ENCODE measurements around the gene PRDM7.
"Not testable (repeated sequence)": the region's sequence is repeated elsewhere in the genome, so short reads cannot be mapped to it uniquely, and the experiment has no call there.

The PRDM7 gene

DNA sequence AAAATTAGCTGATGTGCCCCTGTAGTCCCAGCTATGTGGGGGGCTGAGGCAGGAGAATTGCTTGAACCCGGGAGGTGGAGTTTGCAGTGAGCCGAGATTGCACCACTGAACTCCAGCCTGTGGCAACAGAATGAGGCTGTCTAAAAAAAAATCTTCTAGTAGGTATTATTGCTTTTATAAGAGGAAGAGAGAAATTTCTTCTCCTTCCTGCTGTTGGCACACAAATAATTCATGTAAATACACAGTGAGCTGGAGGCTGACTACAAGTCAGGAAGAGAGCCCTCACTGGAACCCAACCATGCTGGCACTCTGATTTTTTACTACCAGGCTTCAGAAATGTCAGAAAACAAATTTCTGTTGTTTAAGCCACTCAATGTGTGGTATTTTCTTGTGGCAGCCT, 6.7 kb downstream of the PRDM7 start:
- no peak for DNase-seq

DNA sequence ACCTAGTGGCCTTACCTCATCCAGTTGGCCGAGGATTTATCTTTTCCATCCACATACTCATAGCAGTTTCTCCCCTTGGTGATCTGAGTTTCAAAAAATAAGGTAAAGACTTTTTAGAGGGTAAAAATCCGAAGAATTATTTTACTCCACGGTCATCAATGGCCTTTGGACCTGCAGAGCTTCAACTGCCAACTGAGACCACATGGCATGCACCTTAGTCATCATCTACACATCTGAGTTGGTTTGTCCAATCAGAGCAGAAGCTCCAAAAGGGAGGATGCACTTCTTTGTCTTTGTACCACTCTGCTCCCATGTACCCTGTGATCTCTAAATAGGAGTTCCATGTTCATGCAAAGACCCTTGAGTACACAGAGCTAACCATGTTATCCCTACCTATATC, 15.7 kb downstream of the PRDM7 start:
- no peak for DNase-seq

DNA sequence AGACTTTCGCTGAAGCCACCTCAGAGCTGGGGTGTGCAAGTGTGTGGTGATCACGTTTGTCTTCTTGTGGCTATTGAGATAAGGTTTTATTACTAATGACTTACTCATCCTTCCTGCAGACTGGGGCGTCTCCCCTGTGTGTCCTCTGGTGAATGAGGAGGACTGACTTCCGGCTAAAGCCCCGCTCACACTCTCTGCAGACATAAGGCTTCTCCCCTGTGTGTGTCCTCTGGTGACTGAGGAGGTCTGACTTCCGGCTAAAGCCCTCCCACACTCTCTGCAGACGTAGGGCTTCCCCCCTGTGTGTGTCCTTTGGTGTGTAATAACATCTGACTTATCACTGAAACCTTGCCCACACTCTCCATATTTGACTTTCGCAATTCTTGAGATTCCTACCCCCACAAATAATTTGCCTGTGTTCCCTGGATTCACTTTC, 19.4 kb downstream of the PRDM7 start:
- DNase-seq = no peak

DNA sequence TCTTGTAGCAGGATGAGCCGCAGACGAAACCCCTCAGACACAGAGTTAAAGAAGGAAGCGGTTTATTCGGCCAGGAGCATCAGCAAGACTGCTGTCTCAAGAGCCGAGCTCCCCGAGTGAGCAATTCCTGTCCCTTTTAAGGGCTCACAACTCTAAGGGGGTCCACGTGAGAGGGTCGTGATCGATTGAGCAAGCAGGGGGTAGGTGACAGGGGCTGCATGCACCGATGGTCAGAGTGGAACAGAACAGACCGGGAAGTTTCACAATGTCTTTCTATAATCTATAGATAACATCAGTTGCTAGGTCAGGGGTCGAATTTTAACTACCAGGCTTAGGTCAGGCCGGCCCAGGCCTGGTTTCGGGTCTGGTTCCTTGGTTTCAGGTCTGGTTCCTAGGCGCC, 20.6 kb downstream of the PRDM7 start:
- not testable (repeated sequence) for DNase-seq

DNA sequence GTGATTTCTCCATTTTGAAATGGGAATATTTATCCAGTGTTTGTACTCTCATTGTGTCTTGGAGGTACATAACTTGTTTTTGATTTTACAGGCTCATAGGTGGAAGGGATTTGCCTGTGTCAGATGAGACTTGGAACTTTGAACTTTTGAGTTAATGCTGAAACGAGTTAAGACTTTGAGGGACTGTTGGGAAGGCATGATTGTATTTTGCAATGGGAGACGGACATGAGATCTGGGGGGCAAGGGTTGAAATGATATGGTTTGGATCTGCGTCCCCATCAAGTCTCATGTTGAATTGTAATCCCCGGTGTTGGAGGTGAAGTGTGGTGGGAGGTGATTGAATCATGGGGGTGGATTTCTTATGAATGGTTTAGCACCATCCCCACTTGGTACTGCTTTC, 21.8 kb downstream of the PRDM7 start:
- DNase-seq = no peak

DNA sequence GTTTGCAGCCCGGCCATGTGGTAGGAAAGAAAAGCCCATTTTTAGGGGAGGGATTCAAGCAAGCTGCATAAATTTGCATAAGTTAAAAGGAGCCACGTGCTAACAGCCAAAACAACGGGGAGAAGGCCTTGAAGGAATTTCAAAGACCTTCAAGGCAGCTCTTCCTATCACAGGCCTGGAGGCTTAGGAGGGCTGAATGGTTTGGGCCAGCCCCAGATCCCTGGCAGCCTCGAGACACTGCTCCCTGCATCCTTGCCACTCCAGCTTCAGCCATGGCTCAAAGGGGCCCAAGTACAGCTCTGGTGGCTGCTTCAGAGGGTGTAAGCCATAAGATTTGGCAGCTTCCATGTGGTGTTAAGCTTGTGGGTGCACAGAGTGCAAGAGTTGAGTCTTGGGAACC, 22.6 kb downstream of the PRDM7 start:
- DNase-seq = no peak

DNA sequence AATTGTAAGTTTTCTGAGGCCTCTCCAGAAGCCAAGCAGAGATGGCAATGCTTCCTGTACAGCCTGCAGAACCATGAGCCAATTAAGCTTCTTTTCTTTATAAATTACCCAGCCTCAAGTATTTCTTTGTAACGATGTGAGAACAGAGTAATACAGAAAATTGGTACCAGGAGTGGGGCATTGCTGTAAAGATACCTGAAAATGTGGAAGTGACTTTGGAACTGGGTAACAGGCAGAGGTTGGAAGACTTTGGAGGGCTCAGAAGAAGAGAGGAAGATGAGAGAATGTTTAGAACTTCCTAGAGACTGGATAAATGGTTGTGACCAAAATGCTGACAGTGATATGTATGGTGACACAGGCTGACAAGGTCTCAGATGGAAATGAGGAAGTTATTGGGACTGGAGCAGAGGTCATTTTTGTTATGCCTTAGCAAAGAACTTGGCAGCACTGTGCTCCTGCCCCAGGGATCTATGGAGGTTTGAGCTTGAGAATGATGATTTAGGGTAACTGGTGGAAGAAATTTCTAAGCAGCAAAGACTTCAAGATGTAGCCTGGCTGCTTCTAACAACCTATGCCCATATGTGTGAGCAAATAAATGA, 23.1 kb downstream of the PRDM7 start:
- no peak for DNase-seq

DNA sequence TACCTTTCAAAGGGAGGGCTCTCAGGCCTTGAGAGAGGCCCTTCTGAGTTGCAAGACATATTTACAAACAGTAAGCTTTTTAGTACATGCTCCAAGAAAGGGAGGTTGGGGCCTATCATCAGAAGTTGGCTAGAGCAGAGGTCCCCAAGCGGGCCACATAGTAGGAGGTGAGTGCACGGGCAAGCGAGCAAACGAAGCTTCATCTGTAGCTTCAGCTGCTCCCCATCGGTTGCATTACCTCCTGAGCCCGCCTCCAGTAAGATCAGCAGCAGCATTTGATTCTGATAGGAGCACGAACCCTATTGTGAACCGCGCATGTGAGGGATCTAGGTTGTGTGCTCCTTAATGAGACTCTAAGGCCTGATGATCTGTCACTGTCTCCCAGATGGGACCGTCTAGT, 26.2 kb downstream of the PRDM7 start:
- no peak for DNase-seq

DNA sequence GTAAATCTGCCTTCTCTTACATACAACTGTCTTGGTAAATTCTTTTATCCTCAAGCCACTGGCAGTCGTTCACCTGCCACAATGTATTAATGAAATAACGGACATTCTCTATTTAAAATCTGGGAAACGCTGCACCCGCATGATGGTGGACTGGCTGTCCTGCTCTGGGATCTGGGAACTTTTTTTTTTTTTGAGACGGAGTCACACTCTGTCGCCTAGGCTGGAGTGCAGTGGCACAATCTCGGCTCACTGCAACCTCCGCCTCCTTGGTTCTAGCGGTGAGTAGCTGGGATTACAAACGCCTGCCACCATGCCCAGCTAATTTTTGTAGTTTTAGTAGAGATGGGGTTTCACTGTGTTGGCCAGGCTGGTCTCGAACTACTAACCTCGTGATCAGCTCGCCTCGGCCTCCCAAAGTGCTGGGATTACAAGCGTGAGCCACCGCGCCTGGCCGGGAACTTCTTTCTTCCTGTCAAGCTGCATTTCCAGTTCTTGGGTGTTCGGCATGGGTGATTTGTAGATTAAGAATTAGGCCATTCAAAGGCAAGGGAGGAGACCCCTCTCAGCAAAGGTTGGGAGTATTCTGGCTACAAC, 28.3 kb downstream of the PRDM7 start:
- no peak for DNase-seq

DNA sequence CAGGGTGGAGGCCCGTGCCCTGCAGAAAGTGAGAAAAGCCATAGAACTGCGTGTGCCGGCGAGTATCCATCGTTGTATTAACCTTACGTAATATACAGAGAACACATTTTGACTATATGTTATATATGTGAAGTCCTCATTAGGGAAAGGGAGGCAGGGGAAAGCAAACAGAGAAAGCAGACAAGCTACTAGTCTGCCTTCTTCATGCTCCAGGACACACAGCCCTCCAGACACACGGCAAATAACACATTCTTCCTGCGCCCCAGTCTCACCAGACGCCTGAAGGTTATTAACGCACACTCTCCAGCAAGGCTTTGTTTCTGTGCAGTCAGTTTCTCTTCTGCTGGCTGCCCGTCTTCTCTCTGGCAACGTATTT, 28.8 kb downstream of the PRDM7 start:
- DNase-seq = no peak

DNA sequence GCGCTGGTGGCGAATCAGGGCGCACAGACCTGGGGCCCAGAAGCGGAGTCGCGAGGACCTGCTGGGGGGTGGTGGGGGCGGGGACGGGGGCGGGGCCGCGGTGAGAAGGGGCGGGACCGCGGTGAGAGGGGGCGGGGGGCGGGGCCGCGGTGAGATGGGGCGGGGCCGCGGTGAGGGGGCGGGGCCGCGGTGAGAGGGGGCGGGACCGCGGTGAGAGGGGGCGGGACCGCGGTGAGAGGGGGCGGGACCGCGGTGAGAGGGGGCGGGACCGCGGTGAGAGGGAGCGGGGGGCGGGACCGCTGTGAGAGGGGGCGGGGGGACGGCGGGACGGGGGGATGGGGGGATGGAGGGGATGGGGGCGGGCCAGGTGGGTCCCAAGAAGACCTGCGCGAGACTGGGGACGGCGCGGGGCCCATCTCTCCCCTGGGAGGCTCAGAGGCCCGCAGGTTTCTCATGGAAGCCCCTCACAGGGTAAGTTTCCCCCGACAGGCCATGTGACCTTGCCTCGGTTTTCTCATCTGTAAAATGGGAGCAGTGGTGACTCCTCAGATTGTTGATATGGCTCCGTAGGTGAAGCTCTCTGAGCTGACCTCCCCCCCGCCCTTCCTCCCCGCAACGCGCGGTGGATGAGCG, 29.3 kb downstream of the PRDM7 start:
- DNase-seq = no peak

DNA sequence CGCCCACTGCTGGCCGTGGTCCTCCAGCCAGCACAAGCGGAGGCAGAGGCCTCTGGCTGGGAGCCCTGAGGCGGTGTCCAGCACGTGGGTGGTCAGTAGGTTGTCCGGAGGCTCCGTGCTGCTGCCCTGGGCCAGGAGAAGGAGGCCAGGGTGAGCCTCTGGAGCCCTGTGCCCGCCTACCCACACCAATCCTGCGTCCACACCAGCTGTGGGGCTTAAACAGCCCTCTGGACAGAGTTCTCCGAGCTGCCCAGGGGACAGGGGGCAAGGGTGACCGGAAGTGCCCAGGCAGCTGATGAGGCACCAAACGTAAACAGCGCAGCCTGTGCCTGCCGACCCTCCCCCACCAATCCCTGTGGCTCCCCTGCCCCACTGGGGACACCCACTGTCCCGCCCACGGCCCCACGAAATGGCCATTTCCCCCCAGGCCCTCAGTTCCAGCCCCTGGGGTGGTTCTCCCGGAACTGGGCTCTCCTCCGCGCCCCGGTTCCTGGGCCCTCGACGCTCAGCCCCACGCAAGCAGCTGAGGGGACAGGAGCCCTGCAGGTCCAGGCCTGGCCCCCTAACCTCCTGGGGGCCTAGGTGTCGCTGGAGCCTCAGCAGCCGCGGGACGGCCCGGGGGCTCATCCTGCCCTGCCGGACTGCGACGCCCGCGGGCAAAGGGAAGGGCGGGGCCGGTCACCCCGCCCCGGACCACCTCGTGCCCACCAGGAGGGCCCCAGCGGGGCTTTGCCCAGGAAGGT, 30.0 kb downstream of the PRDM7 start:
- DNase-seq = no peak

DNA sequence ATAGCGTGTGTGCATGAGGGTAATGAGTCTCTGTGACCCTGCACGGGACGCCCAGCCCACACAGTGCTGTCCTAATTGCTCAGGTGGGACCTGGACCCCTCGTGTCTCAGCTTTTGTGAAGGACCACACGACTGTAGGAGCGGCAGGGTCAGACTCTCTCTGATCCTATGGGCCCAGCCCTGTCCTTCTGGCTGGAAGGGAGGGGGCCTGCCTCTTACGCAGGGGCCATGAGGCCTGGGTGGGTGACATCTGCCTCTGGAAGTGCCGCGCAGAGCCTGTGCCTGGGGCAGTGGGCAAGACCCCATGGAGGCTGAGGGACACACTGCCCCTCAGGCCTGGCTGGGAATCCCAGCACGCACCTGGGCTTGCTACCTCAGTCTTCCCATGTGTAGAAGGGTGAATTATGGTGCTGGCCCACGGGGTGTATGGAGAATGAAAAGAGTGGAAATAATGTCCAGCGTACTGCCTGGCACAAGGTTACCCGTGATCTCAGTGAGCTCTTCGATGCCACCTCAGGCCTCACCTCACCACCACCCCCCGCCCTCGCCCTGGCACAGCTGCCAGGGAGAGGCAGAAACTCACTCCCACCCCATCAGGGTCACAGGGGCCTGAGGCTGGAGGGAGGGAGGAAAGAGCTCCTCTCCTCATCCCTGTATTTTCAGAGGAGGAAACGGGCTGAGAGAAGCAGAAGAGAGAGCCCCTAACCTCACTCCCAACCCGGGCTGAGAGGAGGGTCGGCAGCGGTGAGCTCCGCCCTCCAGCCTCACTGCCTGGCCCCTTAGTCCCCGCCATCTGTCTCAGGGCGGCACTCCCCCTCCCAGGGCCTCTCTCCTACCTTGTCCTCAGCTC, 30.8 kb downstream of the PRDM7 start:
- DNase-seq = peak; percentile 10

DNA sequence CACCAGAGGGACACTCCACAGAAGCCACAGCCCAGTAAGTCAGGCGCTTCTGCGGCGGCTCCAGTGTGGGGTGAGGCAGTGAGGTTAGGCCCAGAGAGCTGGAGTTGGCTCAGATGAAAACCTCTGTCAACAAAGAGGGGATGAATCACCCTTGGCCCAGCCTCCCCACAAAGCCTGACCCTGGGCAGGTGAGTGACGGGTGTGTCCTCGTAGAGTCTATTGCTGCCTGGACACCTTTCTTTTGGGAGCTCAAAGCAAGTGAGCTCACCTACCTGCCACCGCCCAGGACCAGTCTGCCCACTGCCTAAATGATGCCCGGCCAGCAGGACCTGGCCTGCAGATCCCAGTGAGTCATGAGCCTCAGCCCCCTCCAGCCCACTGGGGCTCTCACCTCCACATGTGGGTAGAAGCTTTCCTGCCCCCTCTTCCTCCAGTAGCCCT, 33.0 kb downstream of the PRDM7 start:
- no peak for DNase-seq

DNA sequence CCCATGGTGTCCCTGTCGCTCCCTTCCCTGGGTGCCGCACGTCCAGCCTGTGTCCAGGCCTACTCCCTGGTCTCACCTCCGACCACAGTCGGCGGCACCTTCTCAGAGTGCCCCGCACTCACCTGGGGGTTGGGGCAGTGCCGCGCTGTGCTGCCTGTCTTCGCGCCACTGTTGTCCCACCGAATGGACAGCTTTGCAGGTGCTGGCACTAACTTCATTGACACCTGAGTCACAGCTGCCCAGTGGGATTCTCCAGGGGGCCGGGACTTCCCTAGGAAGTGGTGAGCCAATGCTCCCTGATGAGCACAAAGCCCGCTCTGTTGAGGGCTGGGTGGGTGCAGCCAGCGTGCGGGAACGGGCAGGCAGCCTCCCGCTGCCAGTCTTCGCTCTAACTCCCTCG, 33.6 kb downstream of the PRDM7 start:
- no peak for DNase-seq

DNA sequence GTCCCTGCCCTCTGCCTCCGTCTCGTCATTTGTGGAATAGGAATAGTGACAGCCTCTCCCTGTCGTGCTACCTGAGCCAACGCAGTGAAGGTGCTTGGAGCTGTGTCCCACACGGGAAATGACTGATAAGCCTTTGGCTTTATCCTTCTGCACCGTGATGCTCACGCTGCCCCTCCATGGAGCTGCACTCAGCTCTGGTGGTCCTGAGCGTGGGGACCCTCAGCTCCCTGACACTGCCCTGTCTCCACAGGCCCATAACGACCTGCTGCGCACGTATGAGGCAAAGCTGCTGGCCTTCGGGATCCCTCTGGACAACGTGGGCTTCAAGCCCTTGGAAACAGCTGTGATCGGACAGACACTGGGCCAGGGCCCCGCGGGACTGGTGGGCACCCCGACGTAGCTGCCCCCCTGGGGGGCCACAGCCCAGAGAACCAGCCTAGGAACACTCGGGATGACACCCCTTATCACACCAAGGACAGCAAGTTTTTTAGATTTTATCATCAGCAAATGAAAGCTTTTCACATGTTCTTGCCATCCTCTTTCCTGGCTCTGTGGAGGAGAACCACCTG, 34.1 kb downstream of the PRDM7 start:
- no peak for DNase-seq

DNA sequence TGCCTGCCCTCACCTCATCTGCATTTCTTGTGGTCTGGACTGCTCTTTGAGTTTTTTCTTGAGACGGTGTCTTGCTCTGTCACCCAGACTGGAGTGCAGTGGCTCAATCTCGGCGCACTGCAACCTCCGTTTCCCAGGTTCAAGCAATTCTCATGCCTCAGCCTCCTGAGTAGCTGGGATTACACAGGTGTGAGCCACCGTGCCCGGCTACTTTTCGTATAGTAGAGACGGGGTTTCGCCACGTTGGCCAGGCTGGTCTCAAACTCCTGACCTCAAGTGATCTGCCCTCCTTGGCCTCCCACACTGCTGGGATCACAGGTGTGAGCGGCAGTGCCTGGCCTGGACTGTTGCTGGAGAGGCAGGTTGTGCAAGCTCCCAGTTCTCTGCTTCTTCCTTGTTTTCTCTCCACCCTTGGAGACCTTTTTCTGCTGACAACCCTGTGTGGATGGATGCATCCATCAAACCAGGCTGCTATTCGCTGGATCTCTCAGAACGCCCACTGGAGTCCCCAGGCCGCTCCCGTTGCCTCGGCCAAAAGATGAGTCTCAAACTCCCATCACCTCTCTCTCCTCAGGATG, 35.1 kb downstream of the PRDM7 start:
- DNase-seq = no peak

DNA sequence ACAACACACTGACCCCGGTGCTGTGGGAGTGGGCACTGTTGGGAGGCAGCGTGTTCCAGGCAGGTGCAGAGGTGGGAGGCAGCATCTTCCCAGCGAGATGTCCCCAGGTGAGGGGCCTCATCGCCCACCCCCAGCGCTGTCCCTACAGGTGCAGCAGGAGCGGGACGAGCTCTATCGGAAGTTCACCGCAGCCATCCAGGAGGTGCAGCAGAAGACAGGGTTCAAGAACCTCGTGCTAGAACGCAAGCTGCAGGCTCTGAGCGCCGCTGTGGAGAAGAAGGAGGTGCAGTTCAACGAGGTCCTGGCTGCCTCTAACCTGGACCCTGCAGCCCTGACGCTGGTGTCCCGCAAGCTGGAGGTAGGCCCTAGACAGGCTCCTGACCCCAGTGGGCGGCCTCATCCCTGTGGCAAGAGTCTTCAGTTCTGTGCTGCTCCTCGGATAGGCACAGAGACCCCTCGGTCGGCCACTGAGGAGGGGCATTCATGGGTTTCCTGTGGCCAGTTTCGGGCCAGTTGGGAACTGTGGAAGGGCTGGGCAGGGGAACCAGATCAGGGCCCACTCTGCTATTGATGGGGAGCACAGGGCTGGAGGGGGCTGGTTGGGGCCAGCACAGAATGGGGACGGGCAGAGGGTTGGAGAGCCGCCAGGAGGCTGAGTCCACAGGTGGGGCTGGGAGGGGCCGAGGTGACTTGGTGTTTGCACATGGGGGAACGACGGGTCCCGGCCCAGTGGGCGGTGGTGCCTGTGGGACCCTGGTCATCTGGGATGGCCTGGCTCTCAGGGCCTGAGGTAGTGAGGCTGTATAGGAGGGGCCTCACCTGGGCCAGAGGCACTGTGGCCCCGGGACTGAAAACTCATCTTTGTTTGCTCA, 36.7 kb downstream of the PRDM7 start:
- DNase-seq = no peak

DNA sequence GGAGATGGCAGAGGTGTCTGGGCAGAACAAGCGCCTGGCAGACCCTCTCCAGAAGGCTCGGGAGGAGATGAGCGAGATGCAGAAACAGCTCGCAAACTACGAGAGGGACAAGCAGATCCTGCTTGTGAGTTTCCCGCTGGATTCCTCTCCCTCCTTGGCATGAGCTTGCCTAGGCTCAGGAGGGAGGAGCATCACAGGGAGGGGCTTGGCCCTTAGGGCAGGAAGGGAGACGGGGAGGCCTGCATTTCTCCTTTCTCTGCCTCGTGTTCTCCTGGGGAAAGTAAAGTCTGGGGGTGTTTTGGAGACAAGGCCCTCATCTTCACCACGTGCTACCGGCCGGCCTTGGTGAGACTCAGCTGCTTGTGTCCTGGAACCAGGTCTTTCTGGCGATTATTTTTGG, 39.9 kb downstream of the PRDM7 start:
- no peak for DNase-seq

DNA sequence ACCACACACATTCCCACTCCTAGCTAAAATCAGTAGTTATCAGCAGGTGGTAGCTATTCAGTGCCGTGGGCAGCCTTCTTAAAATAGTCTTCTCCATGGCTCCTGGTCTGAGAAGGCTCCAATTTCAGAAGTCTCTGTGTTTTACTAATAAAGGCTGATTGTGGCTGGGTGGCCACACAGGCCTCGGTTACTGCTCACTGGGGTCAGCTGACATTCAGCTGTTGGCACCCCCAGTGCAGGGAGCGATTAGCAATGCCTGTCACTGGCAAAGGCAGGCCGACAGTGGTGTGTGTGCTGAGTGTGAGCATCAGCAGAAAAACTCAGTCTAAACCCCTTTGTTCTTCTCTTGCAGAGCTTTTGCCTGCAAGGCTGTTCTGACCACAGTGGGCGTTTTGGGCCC, 41.2 kb downstream of the PRDM7 start:
- no peak for DNase-seq

DNA sequence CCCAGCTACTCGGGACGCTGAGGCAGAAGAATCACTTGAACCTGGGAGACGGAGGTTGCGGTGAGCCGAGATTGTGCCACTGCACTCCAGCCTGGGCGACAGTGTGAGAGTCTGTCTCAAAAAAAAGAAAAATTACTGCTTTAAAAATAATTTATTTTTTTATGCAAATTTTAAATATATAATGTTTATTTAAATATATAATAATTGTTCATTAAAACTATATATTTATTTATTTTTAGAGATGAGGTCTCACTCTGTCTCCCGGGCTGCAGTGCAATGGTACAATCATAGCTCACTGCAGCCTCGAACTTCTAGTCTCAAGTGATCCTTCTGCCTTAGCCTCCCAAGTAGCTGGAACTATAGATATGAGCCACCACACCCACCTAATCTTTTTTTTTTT, 42.6 kb downstream of the PRDM7 start:
- no peak for DNase-seq

Data from NCI-H524 treated with DMSO at 0.1 percent for 48 hours (cell line).